DND-41 (cell line): ENCODE measurements around the gene HEXA.

ENCODE experiments used
- EZH2 ChIP-seq: IDR thresholded peaks from 3 replicates; pipeline ENCODE4 v1.6.1; 2012; ENCODE audit warnings: borderline replicate concordance, low read depth, mild to moderate bottlenecking, moderate library complexity, low read length, inconsistent platforms; ENCODE audit not compliant: severe bottlenecking
- TF ChIP-seq, protein P1 (sequence below): IDR thresholded peaks from 2 replicates; pipeline ENCODE4 v1.5.1; 2012; ENCODE audit warnings: borderline replicate concordance, low read length, moderate library complexity, mild to moderate bottlenecking; ENCODE audit not compliant: poor library complexity, severe bottlenecking; ENCODE audit errors: extremely low read depth

DNA sequence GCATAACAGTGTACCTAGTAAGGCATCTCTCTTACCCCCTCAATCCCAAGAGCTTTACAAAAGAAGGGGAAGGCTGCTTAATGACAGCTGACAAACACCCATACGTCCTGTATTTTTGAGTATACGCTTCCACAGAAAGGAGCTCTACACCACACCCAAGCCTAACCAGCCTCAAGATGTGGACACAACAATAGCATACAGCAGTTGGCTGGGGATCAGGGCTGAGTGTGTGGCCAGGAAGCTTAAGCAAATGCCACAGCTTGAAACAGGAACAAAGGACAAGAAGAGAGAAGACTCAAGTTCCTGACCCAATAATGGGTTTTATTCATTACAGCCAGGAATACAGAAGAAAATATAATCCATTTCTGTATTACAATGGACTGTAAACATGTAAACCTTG, 6.9 kb downstream of the HEXA start:
- TF ChIP-seq, protein P1, sequence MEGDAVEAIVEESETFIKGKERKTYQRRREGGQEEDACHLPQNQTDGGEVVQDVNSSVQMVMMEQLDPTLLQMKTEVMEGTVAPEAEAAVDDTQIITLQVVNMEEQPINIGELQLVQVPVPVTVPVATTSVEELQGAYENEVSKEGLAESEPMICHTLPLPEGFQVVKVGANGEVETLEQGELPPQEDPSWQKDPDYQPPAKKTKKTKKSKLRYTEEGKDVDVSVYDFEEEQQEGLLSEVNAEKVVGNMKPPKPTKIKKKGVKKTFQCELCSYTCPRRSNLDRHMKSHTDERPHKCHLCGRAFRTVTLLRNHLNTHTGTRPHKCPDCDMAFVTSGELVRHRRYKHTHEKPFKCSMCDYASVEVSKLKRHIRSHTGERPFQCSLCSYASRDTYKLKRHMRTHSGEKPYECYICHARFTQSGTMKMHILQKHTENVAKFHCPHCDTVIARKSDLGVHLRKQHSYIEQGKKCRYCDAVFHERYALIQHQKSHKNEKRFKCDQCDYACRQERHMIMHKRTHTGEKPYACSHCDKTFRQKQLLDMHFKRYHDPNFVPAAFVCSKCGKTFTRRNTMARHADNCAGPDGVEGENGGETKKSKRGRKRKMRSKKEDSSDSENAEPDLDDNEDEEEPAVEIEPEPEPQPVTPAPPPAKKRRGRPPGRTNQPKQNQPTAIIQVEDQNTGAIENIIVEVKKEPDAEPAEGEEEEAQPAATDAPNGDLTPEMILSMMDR = no peak
- TF ChIP-seq EZH2 = no peak
